A549 (cell line): ENCODE measurements around the gene GSTO1.

Source experiments
- NPAS2 ChIP-seq: fragments of 250-450 bp; sonication (Bioruptor Pico); IDR thresholded peaks from 2 replicates; pipeline ENCODE4 v1.8.0; 2022; ENCODE audit warnings: mild to moderate bottlenecking, moderate library complexity, borderline replicate concordance
- POLR2A ChIP-seq: IDR thresholded peaks from 2 replicates; pipeline ENCODE4 v1.6.1; 2012; ENCODE audit warnings: mild to moderate bottlenecking, low read length

- TF ChIP-seq POLR2A (no peak), NPAS2 (CRISPR knock-in tag) (no peak)
Measured at GRCh38 chr10:104258209-104258608, 3.5 kb downstream of the GSTO1 start.
